ENCODE measurements around the gene FGFR3.

- TF ChIP-seq, protein P1, sequence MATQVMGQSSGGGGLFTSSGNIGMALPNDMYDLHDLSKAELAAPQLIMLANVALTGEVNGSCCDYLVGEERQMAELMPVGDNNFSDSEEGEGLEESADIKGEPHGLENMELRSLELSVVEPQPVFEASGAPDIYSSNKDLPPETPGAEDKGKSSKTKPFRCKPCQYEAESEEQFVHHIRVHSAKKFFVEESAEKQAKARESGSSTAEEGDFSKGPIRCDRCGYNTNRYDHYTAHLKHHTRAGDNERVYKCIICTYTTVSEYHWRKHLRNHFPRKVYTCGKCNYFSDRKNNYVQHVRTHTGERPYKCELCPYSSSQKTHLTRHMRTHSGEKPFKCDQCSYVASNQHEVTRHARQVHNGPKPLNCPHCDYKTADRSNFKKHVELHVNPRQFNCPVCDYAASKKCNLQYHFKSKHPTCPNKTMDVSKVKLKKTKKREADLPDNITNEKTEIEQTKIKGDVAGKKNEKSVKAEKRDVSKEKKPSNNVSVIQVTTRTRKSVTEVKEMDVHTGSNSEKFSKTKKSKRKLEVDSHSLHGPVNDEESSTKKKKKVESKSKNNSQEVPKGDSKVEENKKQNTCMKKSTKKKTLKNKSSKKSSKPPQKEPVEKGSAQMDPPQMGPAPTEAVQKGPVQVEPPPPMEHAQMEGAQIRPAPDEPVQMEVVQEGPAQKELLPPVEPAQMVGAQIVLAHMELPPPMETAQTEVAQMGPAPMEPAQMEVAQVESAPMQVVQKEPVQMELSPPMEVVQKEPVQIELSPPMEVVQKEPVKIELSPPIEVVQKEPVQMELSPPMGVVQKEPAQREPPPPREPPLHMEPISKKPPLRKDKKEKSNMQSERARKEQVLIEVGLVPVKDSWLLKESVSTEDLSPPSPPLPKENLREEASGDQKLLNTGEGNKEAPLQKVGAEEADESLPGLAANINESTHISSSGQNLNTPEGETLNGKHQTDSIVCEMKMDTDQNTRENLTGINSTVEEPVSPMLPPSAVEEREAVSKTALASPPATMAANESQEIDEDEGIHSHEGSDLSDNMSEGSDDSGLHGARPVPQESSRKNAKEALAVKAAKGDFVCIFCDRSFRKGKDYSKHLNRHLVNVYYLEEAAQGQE (IDR thresholded peaks at IDR 0.05; ENCODE audit: low read depth, low read length) = no peak
- TF ChIP-seq CHD2 (IDR thresholded peaks at IDR 0.05; ENCODE audit: low read length, partially characterized antibody) = no peak
- no peak for TF ChIP-seq POLR2AphosphoS5 (IDR thresholded peaks at IDR 0.05; ENCODE audit: low read depth, low read length)
- TF ChIP-seq, protein P2, sequence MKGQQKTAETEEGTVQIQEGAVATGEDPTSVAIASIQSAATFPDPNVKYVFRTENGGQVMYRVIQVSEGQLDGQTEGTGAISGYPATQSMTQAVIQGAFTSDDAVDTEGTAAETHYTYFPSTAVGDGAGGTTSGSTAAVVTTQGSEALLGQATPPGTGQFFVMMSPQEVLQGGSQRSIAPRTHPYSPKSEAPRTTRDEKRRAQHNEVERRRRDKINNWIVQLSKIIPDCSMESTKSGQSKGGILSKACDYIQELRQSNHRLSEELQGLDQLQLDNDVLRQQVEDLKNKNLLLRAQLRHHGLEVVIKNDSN (IDR thresholded peaks at IDR 0.05; ENCODE audit: borderline replicate concordance, low read depth) = no peak
- TF ChIP-seq CTCF (IDR thresholded peaks at IDR 0.05) = no peak
- TF ChIP-seq YY1 (IDR thresholded peaks at IDR 0.05; ENCODE audit: low read depth) = no peak
- TF ChIP-seq NRF1 (IDR thresholded peaks at IDR 0.05; ENCODE audit: low read depth, low read length) = no peak
- no peak for TF ChIP-seq MXI1 (IDR thresholded peaks at IDR 0.05; ENCODE audit: low read depth, low read length)
- TF ChIP-seq RAD21 (IDR thresholded peaks at IDR 0.05; ENCODE audit: low read length) = no peak
- no peak for TF ChIP-seq SMC3 (IDR thresholded peaks at IDR 0.05; ENCODE audit: low read depth, low read length)
- TF ChIP-seq, protein P3, sequence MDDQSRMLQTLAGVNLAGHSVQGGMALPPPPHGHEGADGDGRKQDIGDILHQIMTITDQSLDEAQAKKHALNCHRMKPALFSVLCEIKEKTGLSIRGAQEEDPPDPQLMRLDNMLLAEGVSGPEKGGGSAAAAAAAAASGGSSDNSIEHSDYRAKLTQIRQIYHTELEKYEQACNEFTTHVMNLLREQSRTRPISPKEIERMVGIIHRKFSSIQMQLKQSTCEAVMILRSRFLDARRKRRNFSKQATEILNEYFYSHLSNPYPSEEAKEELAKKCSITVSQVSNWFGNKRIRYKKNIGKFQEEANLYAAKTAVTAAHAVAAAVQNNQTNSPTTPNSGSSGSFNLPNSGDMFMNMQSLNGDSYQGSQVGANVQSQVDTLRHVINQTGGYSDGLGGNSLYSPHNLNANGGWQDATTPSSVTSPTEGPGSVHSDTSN (IDR thresholded peaks at IDR 0.05) = no peak
- no peak for TF ChIP-seq EZH2phosphoT487 (IDR thresholded peaks at IDR 0.05; ENCODE audit: borderline replicate concordance, low read depth)
- TF ChIP-seq, protein P4, sequence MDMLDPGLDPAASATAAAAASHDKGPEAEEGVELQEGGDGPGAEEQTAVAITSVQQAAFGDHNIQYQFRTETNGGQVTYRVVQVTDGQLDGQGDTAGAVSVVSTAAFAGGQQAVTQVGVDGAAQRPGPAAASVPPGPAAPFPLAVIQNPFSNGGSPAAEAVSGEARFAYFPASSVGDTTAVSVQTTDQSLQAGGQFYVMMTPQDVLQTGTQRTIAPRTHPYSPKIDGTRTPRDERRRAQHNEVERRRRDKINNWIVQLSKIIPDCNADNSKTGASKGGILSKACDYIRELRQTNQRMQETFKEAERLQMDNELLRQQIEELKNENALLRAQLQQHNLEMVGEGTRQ (IDR thresholded peaks at IDR 0.05; ENCODE audit: borderline replicate concordance, low read depth, low read length) = no peak
- no peak for TF ChIP-seq RFX5 (IDR thresholded peaks at IDR 0.05; ENCODE audit: low read length)
Observed at GRCh38 chr4:1832690-1833089, 39.6 kb downstream of the FGFR3 start.

Measured in SK-N-SH (cell line).